NB4 (cell line): ENCODE measurements around the gene ACACB.

Experiments used
- CTCF ChIP-seq: IDR thresholded peaks from one replicate; pipeline ENCODE4 v1.5.1; 2012; ENCODE audit warnings: low read depth, low read length
- POLR2A ChIP-seq: IDR thresholded peaks from 2 replicates; pipeline ENCODE4 v1.6.1; 2011; ENCODE audit warnings: mild to moderate bottlenecking; ENCODE audit not compliant: insufficient read length; ENCODE audit errors: extremely low read depth

DNA sequence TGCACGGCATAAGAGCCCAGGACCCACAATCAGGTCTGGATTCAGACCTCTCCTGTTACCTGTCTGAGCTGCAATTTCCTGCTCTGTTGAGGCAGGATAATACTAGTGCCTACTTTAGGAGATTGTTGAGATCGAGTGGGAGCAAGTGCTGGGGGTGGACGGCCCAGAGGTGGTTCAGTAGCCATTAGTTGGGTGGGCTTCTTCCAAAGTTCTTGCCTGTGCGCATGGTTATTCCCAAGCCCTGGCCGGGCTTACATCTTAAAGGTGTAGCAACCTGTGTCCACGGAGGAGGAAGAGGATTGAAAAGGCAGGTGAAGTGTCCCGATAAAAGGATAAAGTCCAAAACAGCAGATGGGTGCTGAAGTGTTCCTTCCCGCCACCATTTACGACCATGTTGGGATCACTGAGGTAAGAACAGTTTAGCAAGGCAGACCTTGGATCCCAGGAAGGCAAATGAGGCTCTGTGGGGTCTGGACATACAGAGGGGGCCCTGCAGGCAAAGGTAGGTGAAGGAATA, 33.8 kb downstream of the ACACB start:
- TF ChIP-seq CTCF (no peak), POLR2A (no peak)
